HepG2 (cell line): ENCODE data around the gene SESN3. TPM values are rescaled to one million over a fixed set of nuclear protein-coding genes. Genes with fewer than 3 reads are reported as not detected.

Experiments
- ATAC-seq: fragments of 200-7000 bp; cut with Tn5 transposase; 3 replicates; pipeline ENCODE4 v1.9.1; 2020; ENCODE audit warnings: mild to moderate bottlenecking, moderate library complexity
- BruUV-seq: library from RNA; stranded (reverse); fragments of 400-500 nt; replicated peaks from 2 replicates; lab custom pipeline; 2021; lab: Mats Ljungman, UMichigan
- CTCF ChIA-PET: fragments of 300-600 bp; formaldehyde crosslinking; extraction: SDS; loops from one replicate; lab custom pipeline; 2021; ENCODE audit warnings: low total read pairs, inconsistent platforms, low intra/inter-chr PET ratio; lab: Yijun Ruan, JAX
- POLR2A ChIA-PET: fragments of 350-600 bp; sonication (Branson Sonifier 250); formaldehyde crosslinking; loops from one replicate; lab custom pipeline; 2020; ENCODE audit warnings: antibody characterized with exemption, inconsistent platforms; lab: Yijun Ruan, JAX
- DNase-seq: peaks from one replicate; pipeline ENCODE4 v3.0.0-alpha.2; 2015; ENCODE audit warnings: low spot score
- FAIRE-seq: peaks from 3 replicates; lab custom pipeline; 2011; peaks lifted over from hg19 to GRCh38; lab: Jason Lieb, UNC
- H2AFZ ChIP-seq: one replicate; pipeline ENCODE4 v1.6.1; 2011; ENCODE audit warnings: low read length, inconsistent platforms
- H3K27ac ChIP-seq: fragments of 300-600 bp; 3 replicates; pipeline ENCODE4 v1.8.0; 2011; ENCODE audit warnings: mixed run types, mild to moderate bottlenecking, mixed read lengths, low read length, inconsistent platforms; ENCODE audit not compliant: insufficient read depth; ENCODE audit errors: extremely low read length
- H3K27me3 ChIP-seq, 2 experiments: fragments of 200-600 bp in 1 of 2; 2 replicates in 1 of 2; 3 replicates in 1 of 2; pipeline versions ENCODE4 v1.6.0 to v1.8.0; 2011; ENCODE audit warnings: low read length in 2 of 2, mild to moderate bottlenecking in 2 of 2, moderate library complexity in 2 of 2, inconsistent platforms in 1 of 2; ENCODE audit not compliant: insufficient read depth in 2 of 2, control insufficient read depth in 1 of 2
- H3K36me3 ChIP-seq, 2 experiments: fragments of 200-600 bp in 1 of 2; replicated peaks in 1 of 2; 2 replicates in 1 of 2; 3 replicates in 1 of 2; pipeline versions ENCODE4 v1.5.1 to v1.8.0; 2011; ENCODE audit warnings: low read length in 2 of 2, inconsistent platforms in 1 of 2; ENCODE audit not compliant: insufficient read depth in 2 of 2, control insufficient read depth in 1 of 2
- H3K4me1 ChIP-seq: 2 replicates; pipeline ENCODE4 v1.5.1; 2012; ENCODE audit warnings: low read length, inconsistent platforms; ENCODE audit not compliant: insufficient read depth
- H3K4me2 ChIP-seq: 2 replicates; pipeline ENCODE4 v1.6.0; 2011; ENCODE audit warnings: low read depth, low read length, inconsistent platforms
- H3K4me3 ChIP-seq, 3 experiments: fragments of 200-600 bp in 1 of 3; sonication (generic), shearing (Covaris generic) in 1 of 3; replicated peaks in 1 of 3; 2 replicates each; pipeline ENCODE4 v1.5.1; 2011 to 2016; ENCODE audit warnings: low read length in 3 of 3, inconsistent platforms in 2 of 3, low read depth in 2 of 3, mild to moderate bottlenecking in 2 of 3, control low read depth in 1 of 3, mixed read lengths in 1 of 3; ENCODE audit not compliant: insufficient read depth in 1 of 3
- H3K79me2 ChIP-seq: one replicate; pipeline ENCODE4 v1.6.1; 2011; ENCODE audit warnings: low read length, inconsistent platforms; ENCODE audit not compliant: insufficient read depth
- H3K9ac ChIP-seq: 2 replicates; pipeline ENCODE4 v1.6.0; 2011; ENCODE audit warnings: mild to moderate bottlenecking, low read depth, low read length, inconsistent platforms; ENCODE audit not compliant: insufficient read depth
- H3K9me3 ChIP-seq: 2 replicates; pipeline ENCODE4 v1.5.1; 2012; ENCODE audit warnings: mild to moderate bottlenecking, low read length
- H4K20me1 ChIP-seq: 2 replicates; pipeline ENCODE4 v1.6.0; 2011; ENCODE audit warnings: inconsistent platforms, mild to moderate bottlenecking, low read length, moderate library complexity; ENCODE audit not compliant: insufficient read depth
- ARNT ChIP-seq: fragments of 450-650 bp; IDR thresholded peaks from 2 replicates; pipeline ENCODE4 v1.6.1; 2017
- HES4 ChIP-seq: sonication (generic); formaldehyde crosslinking; IDR thresholded peaks from 2 replicates; pipeline ENCODE4 v1.9.0; 2021; ENCODE audit warnings: mild to moderate bottlenecking, missing genetic modification reagents, borderline replicate concordance
- MED8 ChIP-seq: sonication (generic); formaldehyde crosslinking; IDR thresholded peaks from 2 replicates; pipeline ENCODE4 v1.8.1; 2023; ENCODE audit warnings: mild to moderate bottlenecking, missing genetic modification reagents; ENCODE audit not compliant: insufficient replicate concordance
- MIER2 ChIP-seq: IDR thresholded peaks from 2 replicates; pipeline ENCODE4 v1.6.1; 2016; ENCODE audit warnings: missing biosample characterization, missing genetic modification reagents
- MYC ChIP-seq: sonication (generic); formaldehyde crosslinking; IDR thresholded peaks from 2 replicates; pipeline ENCODE4 v1.9.0; 2021; ENCODE audit warnings: missing genetic modification reagents, borderline replicate concordance
- NONO ChIP-seq, 2 experiments: fragments of 450-650 bp in 1 of 2; sonication (generic) in 1 of 2; formaldehyde crosslinking in 1 of 2; IDR thresholded peaks in 1 of 2; conservative IDR thresholded peaks in 1 of 2; 2 replicates each; pipeline versions ENCODE4 v1.6.1 to v1.8.0; 2017 to 2022; ENCODE audit warnings: mild to moderate bottlenecking in 1 of 2, missing genetic modification reagents in 1 of 2, moderate library complexity in 1 of 2
- PLRG1 ChIP-seq: fragments of 450-650 bp; conservative IDR thresholded peaks from 2 replicates; pipeline ENCODE4 v1.6.1; 2016
- ZBTB1 ChIP-seq: sonication (generic); formaldehyde crosslinking; IDR thresholded peaks from 2 replicates; pipeline ENCODE4 v1.4.0; 2020; ENCODE audit warnings: missing genetic modification reagents, borderline replicate concordance
- ZKSCAN5 ChIP-seq: sonication (generic); formaldehyde crosslinking; IDR thresholded peaks from 2 replicates; pipeline ENCODE4 v1.5.1; 2020; ENCODE audit warnings: mild to moderate bottlenecking, missing genetic modification reagents
- ZNF660 ChIP-seq: sonication (generic); formaldehyde crosslinking; IDR thresholded peaks from 2 replicates; pipeline ENCODE4 v1.5.1; 2020; ENCODE audit warnings: mild to moderate bottlenecking, low read depth, missing genetic modification reagents, borderline replicate concordance
- ZNF782 ChIP-seq: sonication (generic); formaldehyde crosslinking; IDR thresholded peaks from 2 replicates; pipeline ENCODE4 v1.4.0; 2020; ENCODE audit warnings: missing genetic modification reagents, mild to moderate bottlenecking, borderline replicate concordance
- ZNF850 ChIP-seq: sonication (generic); formaldehyde crosslinking; conservative IDR thresholded peaks from 2 replicates; pipeline ENCODE4 v1.9.0; 2021; ENCODE audit warnings: mild to moderate bottlenecking, missing genetic modification reagents
- ZSCAN22 ChIP-seq: sonication (generic); formaldehyde crosslinking; IDR thresholded peaks from 2 replicates; pipeline ENCODE4 v1.4.0; 2020; ENCODE audit warnings: mild to moderate bottlenecking, missing genetic modification reagents
- WGBS: methylation state at CpG from one replicate; pipeline ENCODE4 v1.1.6; 2017; ENCODE audit warnings: low lambda C conversion rate; 5-methylcytosine and 5-hydroxymethylcytosine counted together
- in situ Hi-C: cut with HindIII; loops from 2 replicates; pipeline ENCODE4 v1.10.0; 2017; ENCODE audit warnings: low pct_unique_long_range_greater_than_20kb; ENCODE audit not compliant: extremely low pct_ligation_motif_present
- intact Hi-C: fragments of 100-400 bp; cut with micrococcal nuclease; formaldehyde crosslinking; loops from one replicate; pipeline ENCODE4 v1.10.0; 2022; ENCODE audit not compliant: unreplicated experiment
- polyA plus RNA-seq, 8 experiments: library from polyadenylated mRNA; depleted of rRNA in 3 of 8; stranded (reverse) in 7 of 8; unstranded in 1 of 8; fragments of >200 nt; fragmentation: Illumina TruSeq in 4 of 8; extraction: Trizol in 4 of 8; gene quantifications; 2 replicates each; pipeline versions ENCODE4 v1.2.1 to v1.2.3, GENCODE V29; 2011 to 2016; ENCODE audit warnings: low read depth in 4 of 8, missing spikeins in 1 of 8, mixed read lengths in 1 of 8; ENCODE audit not compliant: insufficient read depth in 1 of 8
- total RNA-seq, 5 experiments: library from RNA; depleted of rRNA; stranded (reverse); fragments of >200 nt; fragmentation: Illumina TruSeq; extraction: Trizol; gene quantifications; 2 replicates each; pipeline ENCODE4 v1.2.3, GENCODE V29; 2016; ENCODE audit warnings: low read depth in 1 of 5
- TF ChIP-seq, protein P1 (sequence below): sonication (generic); formaldehyde crosslinking; IDR thresholded peaks from 2 replicates; pipeline ENCODE4 v1.4.0; 2020; ENCODE audit warnings: mild to moderate bottlenecking, missing genetic modification reagents
- TF ChIP-seq, protein P2 (sequence below): sonication (generic); formaldehyde crosslinking; IDR thresholded peaks from 2 replicates; pipeline ENCODE4 v1.4.0; 2020; ENCODE audit warnings: mild to moderate bottlenecking, missing genetic modification reagents
- TF ChIP-seq, protein P3 (sequence below): sonication (generic); formaldehyde crosslinking; IDR thresholded peaks from 2 replicates; pipeline ENCODE4 v1.4.0; 2020; ENCODE audit warnings: mild to moderate bottlenecking, missing genetic modification reagents
- TF ChIP-seq, protein P4 (sequence below): IDR thresholded peaks from 2 replicates; pipeline ENCODE4 v1.6.1; 2016; ENCODE audit warnings: mild to moderate bottlenecking, missing biosample characterization, missing genetic modification reagents
- TF ChIP-seq, protein P5 (sequence below): sonication (generic); formaldehyde crosslinking; IDR thresholded peaks from 2 replicates; pipeline ENCODE4 v1.5.0; 2020; ENCODE audit warnings: missing genetic modification reagents
- TF ChIP-seq, protein P6 (sequence below): sonication (generic); formaldehyde crosslinking; IDR thresholded peaks from 2 replicates; pipeline ENCODE4 v1.8.0; 2022; ENCODE audit warnings: mild to moderate bottlenecking, missing genetic modification reagents, borderline replicate concordance
- TF ChIP-seq, protein P7 (sequence below): sonication (generic); formaldehyde crosslinking; IDR thresholded peaks from 2 replicates; pipeline ENCODE4 v1.8.1; 2023; ENCODE audit warnings: mild to moderate bottlenecking, missing genetic modification reagents, borderline replicate concordance

SESN3 gene
- total and polyA plus RNA-seq, 2 of the 13 experiments (the other 11 are each of a cell fraction or from before 2014, with no cell fraction given): 0.53 to 0.86 TPM

DNA sequence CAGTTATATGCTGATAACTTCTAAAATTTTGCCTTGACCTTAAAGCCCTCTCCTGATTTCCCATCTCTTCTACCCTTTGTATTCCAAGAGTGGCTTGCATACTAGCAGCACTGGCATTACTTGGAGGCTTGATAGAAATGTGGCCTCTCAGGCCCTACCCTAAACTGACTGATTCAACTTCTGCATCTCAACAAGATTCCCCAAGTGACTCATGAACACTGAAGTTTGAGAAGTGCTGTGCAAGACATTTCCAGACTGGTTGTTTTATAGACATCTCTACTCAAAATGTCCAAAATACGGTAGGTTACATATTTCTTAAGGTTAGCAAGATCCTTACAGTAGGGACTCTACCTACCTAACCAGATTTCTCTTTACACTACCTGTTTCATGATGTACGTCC, 48.6 kb downstream of the SESN3 start:
- Histone ChIP-seq H2AFZ (no peak overlapping the region), H4K20me1 (no peaks in the 10 kb centered on the region), H3K79me2 (no peaks in the 10 kb centered on the region), H3K36me3 (no peaks in the 10 kb centered on the region), H3K27ac (no peak overlapping the region), H3K4me3 (no peak overlapping the region), H3K4me2 (no peak overlapping the region), H3K4me1 (no peaks in the 10 kb centered on the region), H3K9me3 (no peaks in the 10 kb centered on the region), H3K27me3 (no peaks in the 10 kb centered on the region), H3K9ac (no peak overlapping the region)
- DNase-seq: no peak
- in situ Hi-C loops: no loop called here
- ChIA-PET POLR2A (no interaction called here), CTCF (no interaction called here)
- FAIRE-seq: no peak
- 24% methylated on average over 2 of the region's 2 CpGs for WGBS
- no peak for ATAC-seq
- BruUV-seq: no TSS peak
- intact Hi-C loops: no loop called here
- TF ChIP-seq MIER2 (CRISPR knock-in tag): no peak
- TF ChIP-seq, protein P1, sequence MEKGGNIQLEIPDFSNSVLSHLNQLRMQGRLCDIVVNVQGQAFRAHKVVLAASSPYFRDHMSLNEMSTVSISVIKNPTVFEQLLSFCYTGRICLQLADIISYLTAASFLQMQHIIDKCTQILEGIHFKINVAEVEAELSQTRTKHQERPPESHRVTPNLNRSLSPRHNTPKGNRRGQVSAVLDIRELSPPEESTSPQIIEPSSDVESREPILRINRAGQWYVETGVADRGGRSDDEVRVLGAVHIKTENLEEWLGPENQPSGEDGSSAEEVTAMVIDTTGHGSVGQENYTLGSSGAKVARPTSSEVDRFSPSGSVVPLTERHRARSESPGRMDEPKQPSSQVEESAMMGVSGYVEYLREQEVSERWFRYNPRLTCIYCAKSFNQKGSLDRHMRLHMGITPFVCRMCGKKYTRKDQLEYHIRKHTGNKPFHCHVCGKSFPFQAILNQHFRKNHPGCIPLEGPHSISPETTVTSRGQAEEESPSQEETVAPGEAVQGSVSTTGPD (CRISPR knock-in tag): no peak
- no peak for TF ChIP-seq ZNF660 (CRISPR knock-in tag)
- TF ChIP-seq ZNF850 (CRISPR knock-in tag): no peak
- TF ChIP-seq ZBTB1: no peak
- TF ChIP-seq MED8 (CRISPR knock-in tag): no peak
- TF ChIP-seq, protein P2, sequence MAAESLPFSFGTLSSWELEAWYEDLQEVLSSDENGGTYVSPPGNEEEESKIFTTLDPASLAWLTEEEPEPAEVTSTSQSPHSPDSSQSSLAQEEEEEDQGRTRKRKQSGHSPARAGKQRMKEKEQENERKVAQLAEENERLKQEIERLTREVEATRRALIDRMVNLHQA (CRISPR knock-in tag): no peak
- TF ChIP-seq NONO (IDR thresholded peaks at IDR 0.05): no peak
- TF ChIP-seq NONO (CRISPR knock-in tag; conservative IDR thresholded peaks at IDR 0.05): no peak
- TF ChIP-seq ZKSCAN5 (CRISPR knock-in tag): no peak
- no peak for TF ChIP-seq HES4 (CRISPR knock-in tag)
- TF ChIP-seq ZSCAN22 (CRISPR knock-in tag): no peak
- no peak for TF ChIP-seq ZNF782 (CRISPR knock-in tag)
- TF ChIP-seq PLRG1: no peak
- TF ChIP-seq, protein P3, sequence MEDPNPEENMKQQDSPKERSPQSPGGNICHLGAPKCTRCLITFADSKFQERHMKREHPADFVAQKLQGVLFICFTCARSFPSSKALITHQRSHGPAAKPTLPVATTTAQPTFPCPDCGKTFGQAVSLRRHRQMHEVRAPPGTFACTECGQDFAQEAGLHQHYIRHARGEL (CRISPR knock-in tag): no peak
- TF ChIP-seq, protein P4, sequence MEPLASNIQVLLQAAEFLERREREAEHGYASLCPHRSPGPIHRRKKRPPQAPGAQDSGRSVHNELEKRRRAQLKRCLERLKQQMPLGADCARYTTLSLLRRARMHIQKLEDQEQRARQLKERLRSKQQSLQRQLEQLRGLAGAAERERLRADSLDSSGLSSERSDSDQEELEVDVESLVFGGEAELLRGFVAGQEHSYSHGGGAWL (CRISPR knock-in tag): no peak
- no peak for TF ChIP-seq MYC (CRISPR knock-in tag)
- TF ChIP-seq, protein P5, sequence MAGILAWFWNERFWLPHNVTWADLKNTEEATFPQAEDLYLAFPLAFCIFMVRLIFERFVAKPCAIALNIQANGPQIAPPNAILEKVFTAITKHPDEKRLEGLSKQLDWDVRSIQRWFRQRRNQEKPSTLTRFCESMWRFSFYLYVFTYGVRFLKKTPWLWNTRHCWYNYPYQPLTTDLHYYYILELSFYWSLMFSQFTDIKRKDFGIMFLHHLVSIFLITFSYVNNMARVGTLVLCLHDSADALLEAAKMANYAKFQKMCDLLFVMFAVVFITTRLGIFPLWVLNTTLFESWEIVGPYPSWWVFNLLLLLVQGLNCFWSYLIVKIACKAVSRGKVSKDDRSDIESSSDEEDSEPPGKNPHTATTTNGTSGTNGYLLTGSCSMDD (CRISPR knock-in tag): no peak
- no peak for TF ChIP-seq ARNT
- TF ChIP-seq, protein P6, sequence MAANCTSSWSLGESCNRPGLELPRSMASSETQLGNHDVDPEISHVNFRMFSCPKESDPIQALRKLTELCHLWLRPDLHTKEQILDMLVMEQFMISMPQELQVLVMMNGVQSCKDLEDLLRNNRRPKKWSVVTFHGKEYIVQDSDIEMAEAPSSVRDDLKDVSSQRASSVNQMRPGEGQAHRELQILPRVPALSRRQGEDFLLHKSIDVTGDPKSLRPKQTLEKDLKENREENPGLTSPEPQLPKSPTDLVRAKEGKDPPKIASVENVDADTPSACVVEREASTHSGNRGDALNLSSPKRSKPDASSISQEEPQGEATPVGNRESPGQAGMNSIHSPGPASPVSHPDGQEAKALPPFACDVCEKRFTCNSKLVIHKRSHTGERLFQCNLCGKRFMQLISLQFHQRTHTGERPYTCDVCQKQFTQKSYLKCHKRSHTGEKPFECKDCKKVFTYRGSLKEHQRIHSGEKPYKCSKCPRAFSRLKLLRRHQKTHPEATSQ: no peak
- TF ChIP-seq, protein P7, sequence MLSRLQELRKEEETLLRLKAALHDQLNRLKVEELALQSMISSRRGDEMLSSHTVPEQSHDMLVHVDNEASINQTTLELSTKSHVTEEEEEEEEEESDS (CRISPR knock-in tag): no peak
